Measurements from ENCODE around the gene FILIP1. TPM values are rescaled to one million over a fixed set of nuclear protein-coding genes. Genes with fewer than 3 reads are reported as not detected.

Gene FILIP1
- total RNA-seq, 6 experiments from 2014 or later, result 0.09 to 0.24 (median 0.12) TPM

GRCh38 chr6:75349262-75349984 is 144.2 kb downstream of the FILIP1 start:
- Mint-ChIP-seq H3K27me3 (ENCODE audit: insufficient read depth) (no peaks in the 10 kb centered on the region; the same call in 1 of the 2 replicates), H3K4me1 (ENCODE audit: low read depth) (peaks cover 7% of the 10 kb centered on the region), H3K36me3 (ENCODE audit: low read depth) (no peaks in the 10 kb centered on the region), H3K4me3 (peak overlapping the region; percentile 65), H3K27ac (no peak overlapping the region), H3K9me3 (no peaks in the 10 kb centered on the region)
- TF ChIP-seq CTCF (IDR thresholded peaks at IDR 0.05), result no peak; the same call in 1 of the 2 replicates
- DNase-seq, result peak; percentile 13

- Mint-ChIP-seq H3K4me3 (peak overlapping the region; percentile 65), H3K9me3 (no peaks in the 10 kb centered on the region), H3K4me1 (ENCODE audit: low read depth) (peaks cover 7% of the 10 kb centered on the region), H3K36me3 (ENCODE audit: low read depth) (no peaks in the 10 kb centered on the region), H3K27ac (no peak overlapping the region), H3K27me3 (ENCODE audit: insufficient read depth) (no peaks in the 10 kb centered on the region; the same call in 1 of the 2 replicates)
- TF ChIP-seq CTCF (IDR thresholded peaks at IDR 0.05), result no peak
- no peak for DNase-seq
These were observed 144.7 kb downstream of the FILIP1 start for GRCh38 chr6:75348882-75349261.

- Mint-ChIP-seq H3K27me3 (ENCODE audit: insufficient read depth) (no peaks in the 10 kb centered on the region; the same call in none of the 2 replicates), H3K27ac (no peak overlapping the region), H3K4me3 (no peak overlapping the region), H3K9me3 (no peaks in the 10 kb centered on the region), H3K36me3 (ENCODE audit: low read depth) (no peaks in the 10 kb centered on the region), H3K4me1 (ENCODE audit: low read depth) (peaks cover 7% of the 10 kb centered on the region)
- no peak for DNase-seq
- no peak for TF ChIP-seq CTCF (IDR thresholded peaks at IDR 0.05)
These were observed 145.5 kb downstream of the FILIP1 start for GRCh38 chr6:75347898-75348610.

GRCh38 chr6:75345413-75345812 is 148.2 kb downstream of the FILIP1 start:
- Mint-ChIP-seq H3K9me3 (no peaks in the 10 kb centered on the region), H3K4me3 (no peak overlapping the region), H3K27ac (no peak overlapping the region), H3K4me1 (ENCODE audit: low read depth) (peaks cover 7% of the 10 kb centered on the region), H3K36me3 (ENCODE audit: low read depth) (no peaks in the 10 kb centered on the region), H3K27me3 (ENCODE audit: insufficient read depth) (no peaks in the 10 kb centered on the region; the same call in none of the 2 replicates)
- no peak for TF ChIP-seq CTCF (IDR thresholded peaks at IDR 0.05)
- no peak for DNase-seq

- no peak for TF ChIP-seq CTCF (IDR thresholded peaks at IDR 0.05)
- Mint-ChIP-seq H3K4me1 (ENCODE audit: low read depth) (peaks cover 1% of the 10 kb centered on the region; the same call in 1 of the 2 replicates), H3K27ac (no peak overlapping the region), H3K4me3 (no peak overlapping the region), H3K9me3 (no peaks in the 10 kb centered on the region), H3K36me3 (ENCODE audit: low read depth) (no peaks in the 10 kb centered on the region), H3K27me3 (ENCODE audit: insufficient read depth) (no peaks in the 10 kb centered on the region; the same call in none of the 2 replicates)
- DNase-seq, result no peak
These were observed 149.1 kb downstream of the FILIP1 start for GRCh38 chr6:75344455-75344854.
